ENCODE measurements around the gene FSTL5.

FSTL5 gene

DNA sequence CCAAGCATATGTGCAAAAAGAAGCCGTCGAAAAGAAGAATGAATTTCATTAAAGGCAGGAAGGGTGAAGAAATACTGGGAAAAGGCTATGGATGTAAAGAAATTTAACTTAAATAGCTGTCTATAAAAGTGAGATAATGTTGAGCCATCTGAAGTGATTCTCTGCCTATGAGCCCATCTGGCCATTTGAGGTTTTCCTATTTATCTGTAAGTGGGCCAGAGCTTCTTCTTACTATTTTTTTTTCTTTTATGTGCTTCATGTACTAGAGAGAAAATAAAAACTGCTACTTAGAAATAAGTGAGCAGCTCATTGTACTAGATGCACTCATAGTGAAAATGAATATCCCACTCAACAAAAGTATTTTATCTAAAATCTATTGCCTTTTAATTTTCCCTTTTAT lies 725.7 kb downstream of the FSTL5 start:
- no peak for DNase-seq

DNA sequence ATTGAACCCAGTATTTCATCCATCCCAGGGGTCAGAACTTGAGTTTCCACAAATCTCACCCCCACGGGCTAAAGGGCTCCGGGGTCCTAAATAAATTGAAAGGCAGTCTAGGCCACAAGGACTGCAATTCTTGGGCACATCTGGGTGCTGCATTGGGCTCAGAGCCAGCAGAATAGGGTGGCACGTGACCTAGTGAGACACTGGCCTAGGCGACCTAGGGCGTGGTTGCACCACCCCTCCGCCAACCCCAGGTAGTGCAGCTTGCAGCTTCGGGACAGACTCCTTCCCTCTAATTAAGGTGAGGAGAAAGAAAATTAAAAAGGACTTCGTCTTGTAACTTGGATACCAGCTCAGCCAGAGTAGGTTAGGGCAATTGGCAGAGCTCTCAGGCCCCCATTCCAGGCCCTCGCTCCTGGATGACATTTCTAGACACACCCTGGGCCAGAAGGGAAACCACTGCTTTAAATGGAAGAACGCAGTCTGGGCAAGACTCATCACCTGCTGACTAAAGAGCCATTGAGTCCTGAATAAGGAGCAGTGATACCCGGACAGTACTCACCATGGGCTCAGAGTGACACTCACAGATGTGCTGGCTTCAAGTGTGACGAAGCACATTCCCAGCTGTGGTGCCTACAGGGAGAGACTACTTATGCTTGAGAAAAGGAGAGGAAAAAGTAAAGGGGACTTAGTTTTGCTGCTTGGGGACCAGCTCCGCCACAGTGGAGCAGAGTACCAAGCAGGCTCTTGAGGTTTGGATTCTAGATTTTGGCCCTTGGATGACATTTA lies 735.4 kb downstream of the FSTL5 start:
- DNase-seq, result no peak

DNA sequence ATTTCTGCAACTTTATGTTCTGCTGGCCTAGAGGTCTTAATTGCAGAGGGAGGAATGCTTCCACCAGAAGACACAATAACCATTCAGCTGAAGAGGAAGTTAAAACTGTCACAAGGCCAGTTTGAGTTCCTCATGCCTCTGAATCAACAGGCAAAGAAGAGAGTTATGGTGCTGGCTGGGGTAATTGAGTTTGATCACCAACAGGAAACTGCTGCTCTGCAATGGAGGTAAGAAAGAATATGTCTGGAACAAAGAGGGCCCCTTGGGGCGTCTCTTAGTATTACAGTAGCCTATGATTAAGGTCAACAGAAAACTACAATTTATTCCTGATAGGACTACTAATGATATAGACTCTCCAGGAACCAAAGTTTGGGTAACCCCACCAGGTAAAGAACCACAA lies 744.0 kb downstream of the FSTL5 start:
- DNase-seq, result no peak

DNA sequence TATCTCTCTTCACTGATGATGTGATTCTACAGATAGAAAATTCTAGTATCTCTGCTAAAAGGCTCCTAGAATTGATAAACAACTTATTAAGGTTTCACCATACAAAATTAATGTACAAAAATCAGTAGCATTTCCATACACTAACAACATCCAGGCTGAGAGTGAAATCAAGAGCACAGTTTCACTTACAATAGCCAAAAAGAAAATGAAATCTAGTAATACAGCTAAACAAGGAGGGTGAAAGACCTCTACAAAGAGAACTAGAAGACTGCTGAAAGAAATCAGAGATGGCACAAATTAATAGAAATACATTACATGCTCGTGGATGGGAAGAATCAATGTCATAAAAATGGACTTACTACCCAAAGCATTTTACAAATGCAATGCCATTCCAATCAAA lies 751.9 kb downstream of the FSTL5 start:
- DNase-seq, result no peak

DNA sequence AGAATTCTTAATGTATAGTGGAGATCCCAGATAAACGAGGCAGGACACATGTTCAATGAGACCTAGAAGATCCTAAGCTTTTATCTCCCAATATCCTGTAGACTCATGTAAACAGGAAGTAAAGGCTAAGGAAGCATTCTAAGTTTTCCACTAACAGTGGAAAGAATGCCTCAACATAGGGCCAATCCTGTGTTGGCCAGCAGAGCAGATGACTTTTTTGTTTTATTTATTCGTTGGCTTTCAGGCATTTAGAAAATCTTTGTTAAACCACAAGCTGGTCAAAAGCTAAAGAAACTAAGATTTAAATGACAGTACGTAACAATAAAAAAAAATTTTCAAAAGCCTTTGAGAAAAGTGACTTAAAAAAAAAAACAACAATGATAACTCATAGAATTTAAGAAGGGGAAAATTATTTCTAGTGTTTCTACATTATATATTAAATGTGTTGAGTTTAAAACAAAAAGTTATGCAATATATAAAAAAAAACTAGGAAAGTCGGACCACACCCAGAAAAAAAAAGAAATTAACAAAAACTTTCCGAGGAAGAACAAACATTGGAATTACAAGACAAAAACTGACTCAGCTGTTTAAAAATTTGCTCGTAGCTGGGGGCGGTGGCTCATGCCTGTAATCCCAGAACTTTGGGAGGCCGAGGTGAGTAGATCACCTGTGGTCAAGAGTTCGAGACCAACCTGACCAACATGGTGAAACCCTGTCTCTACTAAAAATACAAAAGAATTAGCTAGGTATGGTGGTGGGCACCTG lies 759.3 kb downstream of the FSTL5 start:
- DNase-seq, result no peak

DNA sequence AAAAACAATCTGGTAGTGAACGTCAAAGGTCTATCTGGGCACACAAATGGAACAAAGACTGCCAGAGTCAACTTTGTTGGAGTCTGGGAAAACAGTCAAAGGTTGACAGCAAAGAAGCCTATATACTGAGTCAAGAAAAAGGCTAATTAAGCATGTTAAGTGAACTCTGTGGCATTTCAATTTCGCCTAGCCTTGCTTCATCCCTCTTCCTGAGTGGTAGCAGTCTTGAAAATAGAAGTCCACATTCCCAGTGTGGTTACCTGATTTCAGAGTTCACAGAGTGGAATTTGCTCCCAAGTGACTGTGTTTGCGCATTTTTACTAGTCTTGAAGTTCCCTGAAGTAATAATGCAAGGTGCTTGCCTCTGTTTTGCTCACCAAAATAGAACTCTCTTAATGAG lies 760.0 kb downstream of the FSTL5 start:
- DNase-seq, result no peak

DNA sequence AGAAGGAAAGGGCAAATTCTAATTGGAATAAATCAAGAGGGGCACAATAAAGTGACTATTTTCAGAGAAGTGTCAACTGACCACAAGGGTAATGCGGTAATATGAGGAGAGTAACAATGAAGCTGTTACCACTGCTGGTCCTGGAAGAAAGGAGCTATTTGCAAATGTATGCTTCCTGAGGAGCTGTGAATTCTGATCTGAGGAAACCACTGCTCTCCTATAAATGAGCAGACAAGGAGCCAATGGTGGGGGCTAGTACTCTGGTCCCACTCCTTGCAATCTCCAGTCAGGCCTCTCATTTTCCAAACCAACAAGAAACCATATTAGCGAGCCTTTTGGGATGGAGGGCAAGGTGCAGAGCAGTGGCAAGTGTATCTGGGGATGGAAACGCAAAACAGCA lies 770.2 kb downstream of the FSTL5 start:
- DNase-seq, result no peak

DNA sequence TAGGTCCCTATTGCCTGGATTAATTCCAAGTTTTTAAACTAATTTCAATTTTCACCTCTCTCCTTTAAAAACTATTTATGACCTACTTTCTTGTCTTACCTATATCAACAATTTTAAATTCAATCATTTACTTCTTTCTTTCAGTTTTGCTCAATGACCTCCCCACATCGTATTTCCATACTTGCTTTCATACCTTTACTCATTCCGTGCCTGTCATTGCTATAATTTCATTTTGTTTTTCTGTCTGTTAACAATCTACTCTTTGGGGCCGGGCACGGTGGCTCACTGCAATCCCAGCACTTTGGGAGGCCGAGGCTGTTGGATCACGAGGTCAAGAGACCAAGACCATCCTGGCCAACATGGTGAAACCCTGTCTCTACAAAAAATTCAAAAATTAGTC lies 781.1 kb downstream of the FSTL5 start:
- DNase-seq, result no peak

DNA sequence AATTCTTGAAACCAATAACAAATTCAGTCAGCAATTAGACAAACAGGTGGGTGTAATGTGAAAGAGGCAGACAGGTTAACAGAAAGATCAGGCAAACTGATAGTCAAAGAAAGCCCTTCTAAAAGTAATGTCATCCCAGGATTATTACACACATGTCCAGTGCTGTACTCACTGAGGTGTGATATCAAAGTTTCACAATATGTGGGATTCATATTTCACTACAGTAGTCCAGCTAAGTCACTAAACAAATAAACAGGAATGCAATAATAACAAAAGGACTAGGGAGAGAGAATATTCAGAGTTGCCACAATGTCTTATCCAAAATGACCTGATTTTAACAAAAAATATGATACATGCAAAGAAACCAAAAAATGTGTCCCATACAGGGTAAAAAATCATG lies 787.5 kb downstream of the FSTL5 start:
- DNase-seq, result no peak

DNA sequence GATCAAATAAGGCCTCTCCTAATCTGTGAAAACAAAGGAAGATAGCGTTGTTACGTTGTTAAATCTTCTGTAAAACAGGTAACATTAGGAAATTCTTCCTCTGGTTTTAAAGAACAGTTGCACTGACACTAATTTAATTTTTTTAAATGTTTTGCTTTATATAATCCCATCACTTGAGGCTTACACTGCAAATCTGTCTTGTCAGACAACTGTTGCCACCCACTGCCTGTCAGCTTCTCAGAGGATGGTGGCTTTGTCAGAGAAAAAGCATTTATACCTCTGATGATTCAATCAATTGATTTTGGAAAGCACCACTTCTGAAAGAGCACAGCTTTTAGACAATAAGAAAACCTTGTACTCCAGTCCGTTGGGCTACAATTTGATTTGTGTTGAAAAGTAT lies 799.1 kb downstream of the FSTL5 start:
- DNase-seq, result no peak

DNA sequence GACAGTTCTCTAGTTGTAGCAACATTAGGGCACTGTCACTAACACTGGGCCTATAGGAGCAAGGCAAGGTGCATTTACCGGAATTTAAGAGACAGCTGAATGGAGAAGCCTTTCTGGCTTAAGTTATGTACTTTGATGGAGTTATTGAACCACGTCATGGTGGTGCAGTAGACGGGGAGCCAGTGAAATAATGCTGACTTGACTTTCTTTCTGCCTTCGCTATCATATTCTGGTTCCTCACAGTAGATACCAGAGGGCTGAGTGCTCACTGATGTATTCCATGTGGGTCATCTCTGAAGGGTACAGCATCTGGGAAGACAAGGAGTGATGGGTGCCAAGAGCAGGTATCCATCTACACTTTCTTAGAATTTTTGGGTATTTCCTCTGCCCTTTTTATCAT lies 802.8 kb downstream of the FSTL5 start:
- DNase-seq, result no peak

DNA sequence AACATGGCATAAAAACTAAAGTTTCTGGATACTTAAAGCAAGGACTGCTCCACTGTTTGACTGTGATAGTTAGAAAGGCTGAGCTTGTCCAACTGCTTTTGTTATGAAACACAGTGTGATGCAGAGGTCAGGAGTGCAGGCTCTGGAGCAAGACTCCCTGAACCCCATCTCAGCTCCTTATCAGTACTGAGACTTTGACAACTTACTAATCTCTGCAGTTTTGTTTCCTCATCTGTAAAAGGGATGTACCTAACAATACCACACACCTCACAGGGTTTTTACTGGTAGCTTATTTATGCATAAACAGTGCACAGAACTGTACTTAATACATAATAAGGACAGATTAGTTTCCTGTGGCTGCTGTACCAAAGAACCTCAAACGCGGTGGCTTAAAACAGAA lies 804.3 kb downstream of the FSTL5 start:
- DNase-seq, result no peak

DNA sequence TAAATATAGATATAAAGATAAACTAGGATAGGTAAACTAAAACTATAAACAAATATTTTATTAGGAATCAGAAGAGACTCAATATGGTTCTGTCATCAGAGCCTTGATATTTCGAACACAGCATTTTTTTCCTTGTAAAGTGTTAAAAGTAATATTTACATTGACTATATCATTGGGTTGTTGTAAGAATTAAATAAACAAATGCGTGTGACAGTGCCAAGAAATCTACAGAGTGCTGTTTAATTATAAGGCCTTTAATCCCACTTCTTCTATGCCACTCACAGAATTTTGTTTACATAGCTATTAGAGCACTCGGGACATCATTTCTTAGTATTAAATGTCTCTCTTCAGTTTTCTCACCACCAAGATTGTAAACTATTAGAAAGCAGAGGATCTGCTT lies 807.4 kb downstream of the FSTL5 start:
- no peak for DNase-seq

DNA sequence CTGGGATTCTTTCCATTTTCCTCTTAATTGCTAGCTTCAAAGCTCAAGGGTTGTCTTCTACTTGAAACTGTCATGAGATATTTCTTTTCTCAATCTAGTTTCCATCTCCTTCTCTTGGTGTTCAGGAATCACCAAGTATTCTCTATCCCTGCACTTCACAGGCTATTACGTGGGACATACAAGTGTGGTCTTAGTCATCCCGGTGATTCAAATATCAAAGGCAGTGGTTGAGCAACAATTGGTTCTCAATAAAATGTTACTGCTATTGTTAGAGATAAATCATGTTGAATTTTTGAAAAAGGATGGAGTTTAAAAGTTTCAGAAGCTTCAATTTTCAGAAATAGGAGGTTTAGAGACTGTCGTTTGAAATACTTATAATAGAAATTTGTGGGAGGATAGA lies 812.9 kb downstream of the FSTL5 start:
- no peak for DNase-seq

DNA sequence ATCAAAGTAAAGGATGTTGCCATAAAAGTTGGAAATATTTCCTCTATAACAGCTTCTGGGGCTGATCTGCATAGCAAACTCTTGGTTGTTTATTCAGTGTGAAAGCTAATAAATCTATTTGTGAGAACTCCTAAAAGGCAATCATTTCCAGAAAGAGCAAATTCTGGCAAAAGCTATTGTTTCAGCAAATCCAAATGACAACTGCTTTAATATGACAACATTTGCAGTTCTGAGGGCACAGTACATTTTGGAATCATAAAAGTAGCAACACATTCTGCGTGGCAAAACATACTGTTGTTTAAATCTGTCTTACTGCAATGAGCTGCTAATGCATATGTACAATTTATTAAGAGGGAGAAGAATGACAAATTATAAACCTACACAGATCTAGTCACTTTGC lies 818.1 kb downstream of the FSTL5 start:
- no peak for DNase-seq

DNA sequence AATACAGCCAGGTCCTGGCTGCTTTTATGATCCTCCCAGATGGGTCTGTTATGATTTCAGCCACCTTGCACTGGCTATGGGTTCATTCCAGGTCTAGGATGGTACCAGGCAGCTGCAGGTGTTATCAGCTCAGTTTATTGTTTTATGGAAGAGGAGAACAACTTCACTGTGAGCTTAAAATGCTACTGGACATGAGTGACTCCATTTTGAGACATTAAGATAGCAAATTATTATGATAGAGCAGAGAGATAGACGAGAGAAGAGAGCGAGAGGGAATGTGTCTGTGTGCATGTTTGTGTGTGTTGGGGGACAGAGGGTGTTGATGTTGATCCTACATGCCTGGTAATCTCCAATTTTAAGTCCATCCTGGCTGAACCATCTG lies 820.2 kb downstream of the FSTL5 start:
- no peak for DNase-seq

DNA sequence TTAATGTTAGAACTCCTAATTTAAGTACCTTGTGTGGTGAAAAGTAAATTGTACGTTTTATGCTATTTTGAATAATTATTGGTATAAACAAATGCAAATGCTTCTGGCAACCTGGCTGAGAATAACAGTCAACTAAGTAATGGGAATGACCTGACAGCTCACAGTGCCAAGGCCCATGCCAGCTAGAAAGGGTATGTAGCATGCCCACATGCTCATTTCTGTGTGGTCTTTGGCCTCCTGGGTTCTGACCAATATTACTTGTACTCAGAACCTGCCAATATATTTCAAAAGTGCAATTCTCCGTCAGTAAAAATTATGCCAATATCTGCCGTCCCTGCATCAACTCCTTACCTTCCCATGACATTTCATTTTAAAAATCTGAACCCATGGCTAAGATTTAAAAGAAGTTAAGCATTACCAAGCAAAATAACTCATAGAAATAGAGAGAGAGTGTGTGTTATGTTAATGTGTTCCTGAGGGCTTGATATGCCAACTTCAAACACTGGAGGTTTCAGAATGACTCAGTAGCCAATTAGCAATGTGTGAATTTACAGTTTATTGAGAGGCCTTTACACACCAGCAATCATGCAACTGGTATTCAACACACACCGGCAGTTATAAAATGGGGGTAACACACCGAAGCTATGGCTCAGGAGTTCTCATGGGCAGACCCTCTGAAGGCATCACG lies 820.8 kb downstream of the FSTL5 start:
- no peak for DNase-seq

DNA sequence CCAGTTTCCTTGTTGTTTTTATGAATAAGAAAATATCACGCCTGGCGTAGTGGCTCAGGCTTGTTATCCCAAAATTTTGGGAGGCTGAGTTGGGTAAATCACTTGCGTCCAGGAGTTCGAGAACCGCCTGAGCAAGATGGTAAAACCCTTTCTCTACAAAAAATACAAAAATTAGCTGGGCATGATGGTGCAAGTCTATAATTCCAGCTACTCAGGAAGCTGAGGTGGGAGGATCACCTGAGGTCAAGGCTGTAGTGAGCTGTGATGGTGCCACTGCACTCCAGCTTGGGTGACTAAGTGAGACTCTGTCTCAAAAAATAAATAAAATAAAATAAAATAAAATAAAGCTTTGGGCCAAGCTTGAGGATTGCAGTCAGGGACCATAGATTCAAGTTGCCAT lies 827.2 kb downstream of the FSTL5 start:
- DNase-seq, result no peak

DNA sequence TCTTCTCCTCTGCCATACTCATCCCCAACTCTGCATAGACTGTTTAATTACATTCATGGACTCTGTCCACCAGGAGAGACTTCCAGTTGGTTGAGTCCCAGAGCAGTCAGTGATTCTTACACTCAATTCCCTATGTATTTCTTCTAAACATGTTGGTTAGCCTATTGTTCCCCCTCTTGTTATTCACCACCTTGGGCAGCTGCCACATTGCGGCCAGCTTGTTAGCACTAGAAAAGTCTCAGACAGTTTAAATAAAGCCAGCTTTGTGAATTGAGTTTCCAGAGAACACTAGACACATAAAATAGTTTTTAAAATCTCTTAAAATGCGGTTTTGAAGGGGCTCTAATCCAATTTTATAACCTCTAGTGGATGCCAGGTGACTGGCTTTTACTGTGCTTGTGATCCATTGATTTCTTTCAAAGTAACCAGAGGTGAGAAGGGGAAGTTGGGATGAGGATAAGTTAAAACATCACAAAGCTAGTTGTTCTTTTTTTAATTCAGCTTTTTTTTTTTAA lies 827.7 kb downstream of the FSTL5 start:
- DNase-seq, result no peak
